Gastrocnemius medialis (tissue), 4 donors: Measurements from ENCODE around the gene UBAP2L.

Experiments
- CTCF ChIP-seq, 5 experiments: fragments of 450-650 bp in 3 of 5; fragments of 200-600 bp in 2 of 5; sonication (generic) in 2 of 5; IDR thresholded peaks in 4 of 5; conservative IDR thresholded peaks in 1 of 5; 1 replicate in 4 of 5; 2 replicates in 1 of 5; pipeline ENCODE4 v1.5.1; 2016 to 2019; ENCODE audit warnings: antibody characterized with exemption in 5 of 5, mild to moderate bottlenecking in 3 of 5, moderate library complexity in 3 of 5
- POLR2A ChIP-seq, 2 donors: fragments of 450-650 bp; IDR thresholded peaks; one replicate each; pipeline ENCODE4 v1.6.1; 2017; ENCODE audit warnings: antibody characterized with exemption in 2 of 2, mild to moderate bottlenecking in 2 of 2, moderate library complexity in 2 of 2

DNA sequence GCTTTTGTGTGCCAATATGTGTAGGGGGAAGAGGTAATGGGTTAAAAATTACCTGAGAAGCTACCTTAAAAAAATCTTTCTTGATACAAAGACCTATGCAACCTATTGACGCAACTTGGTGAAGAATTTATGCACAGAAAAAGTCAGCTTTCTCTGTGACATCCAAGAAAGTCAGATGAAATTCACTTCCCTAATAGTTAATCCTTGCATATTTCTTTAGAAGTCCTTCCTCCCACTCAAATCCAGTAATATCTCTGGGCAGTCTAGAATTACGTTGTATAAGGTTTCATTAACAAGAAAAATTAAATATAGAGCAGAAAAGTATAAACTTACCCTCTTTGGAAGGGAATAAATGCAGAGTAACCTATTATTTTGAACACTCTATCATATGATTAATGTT, 2.9 kb downstream of the UBAP2L start:
- no peak for TF ChIP-seq POLR2A (IDR thresholded peaks at IDR 0.05)
- TF ChIP-seq CTCF (IDR thresholded peaks at IDR 0.05 in 4 of 5, conservative IDR thresholded peaks at IDR 0.05 in 1 of 5): no peak
